Activated CD8-positive, alpha-beta memory T cell treated with anti-CD3 and anti-CD28 coated beads for 24 hours (primary cell): ENCODE results near the gene CAPN8.
"Not testable (repeated sequence)": the region's sequence is repeated elsewhere in the genome, so short reads cannot be mapped to it uniquely, and the experiment has no call there.

Source experiments
- DNase-seq: peaks from one replicate; pipeline ENCODE4 v3.0.0-alpha.2; 2020

Gene CAPN8

DNA sequence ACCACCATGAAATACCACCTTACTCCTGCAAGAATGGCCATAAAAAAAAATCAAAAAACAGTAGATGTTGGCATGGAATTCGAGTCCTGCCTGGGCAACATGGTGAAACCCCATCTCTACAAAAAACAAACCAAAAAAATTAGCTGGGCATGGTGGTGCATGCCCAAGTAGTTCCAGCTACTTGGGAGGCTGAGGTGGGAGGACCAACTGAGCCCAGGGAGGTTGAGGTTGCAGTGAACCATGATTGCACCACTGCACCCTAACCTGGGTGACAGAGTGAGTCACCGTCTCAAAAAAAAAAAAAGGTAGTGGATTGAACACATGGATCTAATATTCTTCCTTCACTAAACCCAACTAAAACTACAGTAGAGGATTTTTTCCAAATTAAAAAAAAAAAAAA, 146.4 kb downstream of the CAPN8 start:
- no peak for DNase-seq

DNA sequence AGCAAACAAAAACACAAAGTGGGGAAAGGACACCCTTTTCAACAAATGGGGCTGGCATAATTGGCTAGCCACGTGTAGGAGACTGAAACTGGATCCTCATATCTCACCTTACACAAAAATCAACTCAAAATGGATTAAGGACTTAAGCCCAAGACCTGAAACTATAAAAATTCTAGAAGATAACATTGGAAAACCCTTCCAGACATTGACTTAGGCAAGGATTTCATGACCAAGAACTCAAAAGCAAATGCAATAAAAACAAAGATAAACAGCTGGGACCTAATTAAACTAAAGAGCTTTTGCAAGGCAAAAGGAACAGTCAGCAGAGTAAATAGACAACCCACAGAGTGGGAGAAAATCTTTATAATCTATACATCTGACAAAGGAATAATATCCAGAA, 146.9 kb downstream of the CAPN8 start:
- DNase-seq, result not testable (repeated sequence)

DNA sequence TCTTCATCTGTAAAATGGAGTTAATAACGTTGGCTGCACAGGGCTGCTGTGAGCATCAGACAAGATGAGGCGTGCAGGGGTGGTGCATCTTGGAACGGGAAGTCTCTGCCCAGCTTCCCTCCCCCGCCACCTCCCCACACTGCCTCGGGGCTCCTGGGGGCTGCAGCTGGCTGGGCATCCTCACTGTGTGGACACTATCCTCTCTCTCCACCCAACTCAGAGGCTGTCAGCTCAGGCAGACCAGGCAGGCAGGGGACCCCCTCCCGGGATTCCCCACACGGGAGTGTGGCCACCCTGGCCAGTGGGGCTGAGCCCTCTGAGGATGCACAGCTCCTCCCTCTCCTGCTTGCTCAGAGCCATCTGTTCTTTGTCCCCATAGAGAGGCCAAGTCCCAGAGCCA, 149.6 kb downstream of the CAPN8 start:
- DNase-seq, result no peak

DNA sequence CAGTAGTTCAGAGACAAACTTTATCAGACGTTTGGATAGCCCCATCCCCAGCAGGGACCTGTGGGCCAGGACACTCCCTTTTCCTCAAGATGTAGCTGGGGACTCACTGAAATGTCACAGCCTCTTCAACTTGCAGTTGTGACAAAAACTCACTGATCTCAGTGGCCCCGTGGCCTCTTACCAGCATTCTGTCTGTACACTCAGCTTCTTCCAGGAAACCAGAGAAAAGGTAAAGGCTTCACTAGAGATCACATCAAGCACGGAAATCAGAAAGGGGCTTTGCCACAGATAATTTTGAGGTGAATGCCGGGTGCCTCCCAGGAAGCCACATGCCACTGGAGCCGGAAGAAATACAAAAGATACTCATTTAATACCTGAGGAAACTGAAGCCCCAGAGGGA, 150.1 kb downstream of the CAPN8 start:
- no peak for DNase-seq

DNA sequence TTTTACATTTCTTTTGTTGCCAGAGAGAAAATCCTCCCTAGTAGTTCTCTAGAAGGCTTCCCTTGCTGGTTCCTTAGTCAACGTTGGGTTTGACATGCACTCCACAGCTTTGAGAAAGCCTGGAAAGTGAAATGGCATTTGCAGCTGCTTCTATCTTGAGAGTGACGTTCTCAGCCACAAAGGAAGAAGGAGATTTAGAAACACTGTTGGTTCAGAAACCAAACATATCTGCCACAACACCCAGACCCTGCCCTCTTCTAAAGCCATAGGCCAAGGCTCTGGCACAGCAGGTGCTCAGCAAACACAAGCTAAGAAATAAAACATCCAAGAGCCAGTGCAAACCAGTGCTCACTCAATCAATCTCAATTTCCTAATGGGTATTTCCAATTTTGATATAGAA, 150.9 kb downstream of the CAPN8 start:
- DNase-seq, result no peak

DNA sequence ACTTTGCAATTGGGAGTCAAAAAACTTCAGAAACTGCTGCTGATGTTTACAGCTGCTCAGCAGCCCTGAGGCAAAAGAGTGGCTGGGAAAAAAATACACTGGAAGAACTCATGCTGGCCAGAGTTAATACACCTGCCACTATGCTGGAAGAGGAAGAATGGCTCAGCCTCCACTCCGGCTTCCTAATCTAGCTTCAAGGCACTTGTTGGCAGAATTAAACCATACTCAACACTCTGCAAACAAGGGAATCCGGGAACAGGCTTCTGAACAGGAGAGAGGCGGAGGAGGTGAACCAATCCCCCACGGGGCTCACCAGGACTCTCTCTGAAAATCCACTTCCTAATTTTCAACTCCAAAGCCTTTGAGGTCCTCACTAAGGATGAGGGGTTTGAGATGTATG, 152.2 kb downstream of the CAPN8 start:
- DNase-seq, result no peak

DNA sequence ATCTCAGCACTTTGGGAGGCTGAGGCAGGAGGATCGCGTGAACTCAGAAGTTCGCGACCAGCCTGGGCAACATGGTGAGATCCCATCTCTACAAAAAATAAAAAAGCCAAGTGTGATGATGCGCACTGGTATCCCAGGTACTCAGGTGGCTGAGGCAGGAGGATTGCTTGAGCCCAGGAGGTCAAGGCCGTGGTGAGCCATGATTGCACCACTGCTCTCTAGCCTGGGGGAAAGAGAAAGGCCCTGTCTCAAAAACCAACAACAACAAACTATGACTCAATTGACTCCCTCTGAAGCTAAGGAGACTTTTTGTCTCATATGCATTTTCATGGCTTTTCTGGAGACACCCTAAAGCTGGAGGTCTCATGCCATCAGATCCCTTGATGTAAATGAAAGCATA, 153.4 kb downstream of the CAPN8 start:
- no peak for DNase-seq

DNA sequence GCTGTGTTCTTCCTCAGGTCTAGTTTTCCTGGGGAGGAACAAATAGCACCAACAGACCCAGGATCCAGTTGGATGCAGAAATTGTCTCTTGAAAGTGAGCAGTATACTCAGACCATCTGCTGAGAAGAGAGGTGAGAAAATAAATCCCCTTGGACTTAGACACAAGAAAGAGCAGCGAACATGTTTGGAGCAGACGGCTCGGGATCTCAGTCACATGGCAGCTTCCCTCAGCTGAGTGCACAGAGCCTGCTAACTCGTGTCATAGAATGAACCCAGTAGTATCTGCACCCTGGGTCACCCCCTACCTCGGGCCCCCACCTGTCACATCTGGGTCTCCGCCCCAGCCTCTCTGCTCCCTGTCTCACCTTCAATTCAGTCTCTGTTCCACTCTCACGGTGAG, 156.7 kb downstream of the CAPN8 start:
- DNase-seq, result no peak

DNA sequence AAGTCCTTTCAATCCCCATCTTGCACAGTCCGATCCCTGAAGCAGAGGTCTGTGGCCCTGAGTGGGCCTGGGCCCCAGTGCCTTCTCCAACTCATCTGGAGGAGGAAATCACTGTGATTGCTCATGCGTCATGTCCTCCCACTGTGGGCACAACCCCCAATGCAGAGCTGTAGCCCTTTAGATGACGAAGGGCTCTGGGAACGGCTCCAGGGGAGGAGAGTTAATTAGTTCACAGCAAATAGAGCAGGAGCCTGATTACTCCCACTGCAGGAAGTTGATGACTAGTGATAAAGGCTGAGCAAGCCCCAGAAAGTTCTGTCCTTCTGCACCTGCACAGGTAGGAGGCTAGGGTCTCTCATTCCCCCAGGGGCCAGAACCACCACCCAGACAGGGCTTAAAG, 160.8 kb downstream of the CAPN8 start:
- no peak for DNase-seq

DNA sequence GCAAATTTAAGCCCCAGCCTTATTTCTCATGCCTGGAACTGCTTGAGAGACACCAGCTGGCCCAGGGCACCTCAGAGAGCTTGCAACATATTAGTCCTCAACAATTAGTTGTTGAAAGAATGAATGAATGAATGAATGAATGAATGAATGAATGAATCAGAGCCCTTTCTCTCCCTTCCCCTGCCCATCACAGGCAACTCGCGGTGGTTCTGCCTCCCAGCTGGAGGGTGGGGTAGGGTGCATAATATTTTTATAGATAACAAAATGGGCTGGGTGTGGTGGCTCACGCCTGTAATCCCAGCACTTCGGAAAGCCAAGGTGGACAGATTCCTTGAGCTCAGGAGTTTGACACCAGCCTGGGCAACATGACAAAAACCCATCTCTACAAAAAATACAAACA, 162.2 kb downstream of the CAPN8 start:
- DNase-seq, result no peak

DNA sequence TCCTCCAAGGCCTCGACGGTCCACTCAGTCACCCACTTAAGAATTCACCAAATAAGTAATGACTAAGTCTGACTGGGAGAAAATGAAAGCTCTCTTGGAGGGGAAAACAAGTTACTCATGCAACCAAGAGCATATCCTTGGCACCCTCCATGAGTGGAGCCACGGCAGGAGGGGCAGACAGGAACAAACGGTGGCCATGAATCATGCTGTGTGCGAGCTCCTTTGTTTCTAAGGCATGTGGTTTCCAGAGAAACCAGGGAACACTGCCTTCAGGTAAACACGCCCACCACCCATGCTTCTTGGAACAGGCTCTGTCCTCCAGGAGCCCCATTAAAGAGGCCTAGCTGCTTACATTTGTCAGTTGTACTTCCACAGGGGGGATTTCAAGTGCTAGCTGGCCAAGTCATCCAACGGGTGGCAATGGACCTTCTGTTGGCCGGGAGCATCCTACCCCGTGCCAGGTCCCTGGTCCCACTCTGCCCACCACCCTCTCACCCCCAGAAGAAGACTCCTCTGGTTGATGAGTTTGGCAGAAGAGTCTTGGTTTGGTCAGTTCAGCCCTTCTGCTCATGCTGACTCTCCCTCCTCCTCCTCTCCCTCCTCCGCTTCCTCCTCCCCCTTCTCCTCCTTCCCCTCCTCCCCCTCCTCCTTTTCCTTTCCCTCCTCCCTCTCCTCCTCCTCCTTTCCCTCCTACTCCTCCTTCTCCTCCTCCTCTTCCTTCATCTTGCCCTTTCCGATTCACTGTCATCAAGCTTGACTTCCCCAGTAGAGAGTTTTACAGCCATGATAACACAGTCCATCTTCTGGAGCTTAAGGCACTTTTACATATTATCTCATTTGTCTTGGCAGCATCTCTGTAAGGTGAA, 164.7 kb downstream of the CAPN8 start:
- no peak for DNase-seq

DNA sequence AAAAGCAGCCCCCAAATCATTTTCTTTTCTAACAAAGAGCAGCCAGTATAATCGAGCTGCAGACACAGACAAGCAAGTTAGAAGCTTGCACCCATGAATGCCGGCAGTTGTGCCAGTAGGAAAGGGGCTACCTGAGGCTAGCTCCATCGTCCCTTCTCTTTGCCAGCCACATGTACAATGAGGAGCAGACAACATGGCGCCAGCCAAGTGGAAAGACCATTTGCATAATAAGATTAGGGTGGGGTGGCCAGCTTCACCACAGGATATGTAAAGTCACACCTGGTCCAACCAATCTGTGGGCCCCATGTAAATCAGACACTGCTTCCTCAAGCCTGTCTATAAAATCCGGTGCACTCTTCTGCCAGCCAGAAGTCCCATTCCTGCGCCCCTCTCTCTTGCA, 168.6 kb downstream of the CAPN8 start:
- DNase-seq, result no peak

DNA sequence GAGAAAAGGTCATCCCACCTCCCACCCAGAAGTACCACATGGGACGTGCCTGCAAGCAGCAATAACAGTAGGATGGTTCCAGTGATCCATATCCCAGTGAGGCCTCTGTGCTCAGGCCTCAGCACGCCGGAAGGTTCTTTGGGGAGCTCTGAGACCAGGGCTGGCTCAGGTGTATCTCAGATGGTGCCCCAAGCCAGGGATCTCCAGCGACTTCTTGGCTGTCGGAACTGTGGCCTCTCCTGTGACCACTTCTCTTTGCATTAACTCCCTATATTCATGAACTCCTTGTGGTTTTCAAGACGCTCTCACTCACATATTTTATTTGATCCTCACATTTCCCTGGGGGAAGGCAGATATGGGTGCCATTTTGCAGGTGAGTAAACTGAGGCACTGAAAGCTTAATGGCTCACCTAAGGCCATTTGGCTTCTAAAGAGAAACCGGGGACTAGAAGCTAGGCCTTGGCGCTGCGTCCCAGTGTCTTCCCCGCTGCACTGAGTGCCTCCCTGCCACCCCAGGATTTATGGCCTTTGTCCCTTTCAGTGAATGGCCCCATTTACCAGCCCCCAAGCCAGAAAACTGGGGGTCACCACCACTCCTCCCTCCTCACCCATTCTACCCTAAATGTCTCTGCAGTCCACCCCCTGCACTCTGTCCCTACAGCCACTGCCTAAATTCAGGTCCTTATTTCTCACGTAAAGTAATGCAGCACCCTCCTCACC, 170.4 kb downstream of the CAPN8 start:
- no peak for DNase-seq

DNA sequence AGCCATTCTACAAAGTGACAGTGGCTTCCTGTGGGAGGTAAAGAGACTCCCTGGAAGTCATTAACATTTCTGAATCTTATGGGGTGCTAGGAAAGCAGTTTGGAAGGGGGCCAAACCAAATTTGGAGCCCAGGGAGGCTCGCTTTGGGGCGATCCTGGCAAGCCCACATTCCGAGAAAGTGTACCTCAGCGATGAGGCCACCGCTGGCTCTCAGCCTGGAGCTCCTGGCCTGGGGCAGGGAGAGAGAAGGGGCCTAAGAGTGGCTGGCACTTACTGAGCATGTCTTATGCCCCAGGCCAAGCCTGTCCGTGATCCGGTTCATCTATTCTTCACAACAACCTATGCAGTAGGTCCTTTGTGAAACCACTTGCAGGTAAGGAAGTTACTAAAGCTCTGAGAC, 173.5 kb downstream of the CAPN8 start:
- DNase-seq, result no peak
